ENCODE data around the gene CCDC60. TPM values are rescaled to one million over a fixed set of nuclear protein-coding genes. Genes with fewer than 3 reads are reported as not detected.

CCDC60 gene
- polyA plus RNA-seq, 3 donors = not detected

- no peaks in the 10 kb centered on the region for H4K20me1 ChIP-seq (ENCODE audit: insufficient read depth, low read length)
- Mint-ChIP-seq H3K27ac (no peak overlapping the region), H3K4me1 (no peaks in the 10 kb centered on the region), H3K36me3 (no peaks in the 10 kb centered on the region), H3K9me3 (no peaks in the 10 kb centered on the region), H3K4me3 (no peak overlapping the region), H3K27me3 (ENCODE audit: low read depth in 3 of 3) (peaks cover 5 to 8% (median 6%) of the 10 kb centered on the region in 3 donors)
- no peak overlapping the region for H3K4me2 ChIP-seq (replicated peaks; ENCODE audit: extremely low read depth, low read length, poor library complexity, severe bottlenecking)
- H3K36me3 ChIP-seq (replicated peaks in 1 of 2; ENCODE audit: control insufficient read depth in 1 of 2, insufficient read depth in 2 of 2, low read length in 2 of 2) = no peaks in the 10 kb centered on the region
- H3K27me3 ChIP-seq (ENCODE audit: control insufficient read depth in 2 of 2, insufficient read depth in 2 of 2, low read length in 2 of 2) = no peaks in the 10 kb centered on the region
- DNase-seq = no peak
- H3K27ac ChIP-seq (ENCODE audit: low read depth in 1 of 2, low read length in 2 of 2) = no peak overlapping the region
- TF ChIP-seq CTCF (IDR thresholded peaks at IDR 0.05) = no peak
- H3K9ac ChIP-seq (ENCODE audit: insufficient read depth, low read length, poor library complexity, severe bottlenecking) = no peak overlapping the region
- H3K9me3 ChIP-seq (replicated peaks in 1 of 2; ENCODE audit: control insufficient read depth in 1 of 2, insufficient read depth in 1 of 2, low read length in 2 of 2) = no peaks in the 10 kb centered on the region
- no peak overlapping the region for H3K4me3 ChIP-seq (replicated peaks in 1 of 3; ENCODE audit: low read depth in 2 of 3, low read length in 3 of 3)
- no peaks in the 10 kb centered on the region for H3K79me2 ChIP-seq (ENCODE audit: insufficient read depth, low read length)
- H2AFZ ChIP-seq (ENCODE audit: insufficient read depth, low read depth, low read length, poor library complexity, severe bottlenecking) = no peak overlapping the region
- intact Hi-C loops (cut with micrococcal nuclease) = no loop called here
- no peaks in the 10 kb centered on the region for H3K4me1 ChIP-seq (ENCODE audit: control insufficient read depth in 1 of 2, insufficient read depth in 2 of 2, low read length in 2 of 2)
These were observed 82.9 kb downstream of the CCDC60 start for GRCh38 chr12:119417440-119417839.

DNA sequence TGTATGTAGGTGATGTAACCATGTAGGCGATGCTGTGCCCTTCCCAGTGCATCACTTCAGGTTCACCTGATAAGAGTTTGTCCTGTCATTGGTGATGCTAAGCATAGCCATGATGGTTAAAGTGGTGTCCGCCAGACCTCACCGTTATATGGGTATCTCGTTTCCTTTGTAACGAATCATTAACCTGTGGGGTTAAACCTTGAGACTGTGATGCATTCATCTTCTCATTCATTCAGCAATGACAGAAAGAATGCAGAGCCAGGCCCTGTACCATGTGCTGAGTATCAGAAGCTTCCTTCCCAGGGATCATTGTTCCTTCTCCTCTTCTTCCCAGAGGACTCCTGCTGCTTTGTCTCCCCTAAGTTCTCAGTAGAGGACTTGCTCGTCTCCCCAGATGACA lies 84.9 kb downstream of the CCDC60 start:
- no peaks in the 10 kb centered on the region for H3K4me1 ChIP-seq (ENCODE audit: control insufficient read depth in 1 of 2, insufficient read depth in 2 of 2, low read length in 2 of 2)
- no peak overlapping the region for H3K4me3 Mint-ChIP-seq
- H3K36me3 Mint-ChIP-seq = no peaks in the 10 kb centered on the region
- no peak overlapping the region for H3K9ac ChIP-seq (ENCODE audit: insufficient read depth, low read length, poor library complexity, severe bottlenecking)
- no peaks in the 10 kb centered on the region for H3K9me3 Mint-ChIP-seq
- H3K9me3 ChIP-seq (replicated peaks in 1 of 2; ENCODE audit: control insufficient read depth in 1 of 2, insufficient read depth in 1 of 2, low read length in 2 of 2) = no peaks in the 10 kb centered on the region
- no peaks in the 10 kb centered on the region for H3K36me3 ChIP-seq (replicated peaks in 1 of 2; ENCODE audit: control insufficient read depth in 1 of 2, insufficient read depth in 2 of 2, low read length in 2 of 2)
- TF ChIP-seq CTCF (IDR thresholded peaks at IDR 0.05) = no peak
- H3K27ac ChIP-seq (ENCODE audit: low read depth in 1 of 2, low read length in 2 of 2) = no peak overlapping the region
- H3K27me3 Mint-ChIP-seq (ENCODE audit: low read depth in 3 of 3) = peaks cover 2 to 5% (median 4%) of the 10 kb centered on the region in 3 donors
- no peaks in the 10 kb centered on the region for H3K27me3 ChIP-seq (ENCODE audit: control insufficient read depth in 2 of 2, insufficient read depth in 2 of 2, low read length in 2 of 2)
- 88% methylated on average over 3 of the region's 6 CpGs for WGBS (ENCODE audit: insufficient coverage)
- no peaks in the 10 kb centered on the region for H3K4me1 Mint-ChIP-seq
- no peak overlapping the region for H3K27ac Mint-ChIP-seq
- no peaks in the 10 kb centered on the region for H4K20me1 ChIP-seq (ENCODE audit: insufficient read depth, low read length)
- H2AFZ ChIP-seq (ENCODE audit: insufficient read depth, low read depth, low read length, poor library complexity, severe bottlenecking) = no peak overlapping the region
- H3K79me2 ChIP-seq (ENCODE audit: insufficient read depth, low read length) = no peaks in the 10 kb centered on the region
- intact Hi-C loops (cut with micrococcal nuclease) = no loop called here
- no peak overlapping the region for H3K4me2 ChIP-seq (replicated peaks; ENCODE audit: extremely low read depth, low read length, poor library complexity, severe bottlenecking)
- DNase-seq = no peak
- H3K4me3 ChIP-seq (replicated peaks in 1 of 3; ENCODE audit: low read depth in 2 of 3, low read length in 3 of 3) = no peak overlapping the region

All from CD14-positive monocyte (primary cell).